ENCODE results near the gene MIER3.
"Not testable (repeated sequence)": the region's sequence is repeated elsewhere in the genome, so short reads cannot be mapped to it uniquely, and the experiment has no call there.

Gene MIER3, protein sequence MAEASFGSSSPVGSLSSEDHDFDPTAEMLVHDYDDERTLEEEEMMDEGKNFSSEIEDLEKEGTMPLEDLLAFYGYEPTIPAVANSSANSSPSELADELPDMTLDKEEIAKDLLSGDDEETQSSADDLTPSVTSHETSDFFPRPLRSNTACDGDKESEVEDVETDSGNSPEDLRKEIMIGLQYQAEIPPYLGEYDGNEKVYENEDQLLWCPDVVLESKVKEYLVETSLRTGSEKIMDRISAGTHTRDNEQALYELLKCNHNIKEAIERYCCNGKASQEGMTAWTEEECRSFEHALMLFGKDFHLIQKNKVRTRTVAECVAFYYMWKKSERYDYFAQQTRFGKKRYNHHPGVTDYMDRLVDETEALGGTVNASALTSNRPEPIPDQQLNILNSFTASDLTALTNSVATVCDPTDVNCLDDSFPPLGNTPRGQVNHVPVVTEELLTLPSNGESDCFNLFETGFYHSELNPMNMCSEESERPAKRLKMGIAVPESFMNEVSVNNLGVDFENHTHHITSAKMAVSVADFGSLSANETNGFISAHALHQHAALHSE

DNA sequence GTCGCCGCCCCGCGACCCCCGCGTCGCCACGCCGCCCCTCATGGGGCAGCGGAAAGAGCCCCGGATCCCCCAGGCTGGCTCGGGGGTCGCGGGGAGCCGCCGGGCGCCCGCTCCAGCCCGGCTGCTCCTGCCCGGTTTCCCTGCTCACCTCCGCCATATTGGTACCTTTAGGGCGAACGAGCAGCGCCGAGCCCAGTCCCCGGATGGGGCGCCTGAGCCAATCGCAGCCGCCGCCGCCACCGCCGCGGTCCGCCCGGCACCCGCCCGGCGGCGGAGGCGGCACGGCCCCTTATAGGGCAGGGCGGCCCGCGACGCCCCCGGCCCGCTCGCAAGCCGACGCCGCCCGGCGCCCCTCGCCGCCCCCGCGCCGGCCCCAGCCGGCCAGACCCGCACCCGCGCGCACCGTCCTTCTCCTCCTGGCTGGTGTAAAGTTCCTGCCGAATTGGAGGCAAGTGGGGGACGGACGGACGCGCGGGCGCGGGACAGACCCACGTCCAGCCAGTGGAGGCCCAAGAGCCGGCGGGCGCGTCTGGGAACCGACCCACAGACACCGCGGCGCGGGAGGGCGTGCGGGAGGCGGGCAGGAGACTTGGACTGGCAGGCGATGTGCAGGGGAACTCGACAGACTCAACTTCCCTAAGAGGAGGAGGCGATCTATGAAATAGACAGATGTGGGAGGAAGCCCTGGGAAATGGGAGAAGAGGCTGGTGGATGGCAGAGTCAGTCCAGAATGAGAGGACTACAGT is at the start of gene MIER3:
Gene MIER3 (minus strand): TSS at position 178 of the 746 bp plus-strand sequence. CDS start 21 bp downstream, at position 157.
- peak; percentile 80 to 94 (median 89) for DNase-seq

- DNase-seq: no peak
Measured at GRCh38 chr5:56995596-56995995, 43.7 kb upstream of the MIER3 start.

- DNase-seq: no peak
Measured at GRCh38 chr5:56993241-56993640, 41.3 kb upstream of the MIER3 start.

GRCh38 chr5:56989676-56990075 is 37.8 kb upstream of the MIER3 start:
- DNase-seq: no peak

DNA sequence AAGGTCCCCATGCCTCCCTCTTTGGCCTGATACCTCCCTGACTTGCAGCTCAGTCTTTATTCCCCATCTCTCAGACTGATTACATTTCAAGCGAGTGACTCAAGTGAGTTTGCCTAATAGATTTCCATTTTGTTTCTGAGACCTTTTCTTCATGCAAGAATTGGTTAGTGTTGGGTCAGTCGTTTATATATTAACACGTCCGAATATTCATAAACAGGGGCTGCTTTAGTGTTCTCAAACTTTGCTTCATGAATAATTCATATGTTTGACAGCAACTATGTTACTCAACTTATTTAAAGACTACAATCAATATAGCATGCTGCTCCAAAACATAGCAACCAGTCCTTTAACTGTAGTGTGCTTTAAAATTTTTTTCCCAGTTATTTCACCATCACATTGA is 36.6 kb upstream of the MIER3 start:
- DNase-seq: no peak

DNA sequence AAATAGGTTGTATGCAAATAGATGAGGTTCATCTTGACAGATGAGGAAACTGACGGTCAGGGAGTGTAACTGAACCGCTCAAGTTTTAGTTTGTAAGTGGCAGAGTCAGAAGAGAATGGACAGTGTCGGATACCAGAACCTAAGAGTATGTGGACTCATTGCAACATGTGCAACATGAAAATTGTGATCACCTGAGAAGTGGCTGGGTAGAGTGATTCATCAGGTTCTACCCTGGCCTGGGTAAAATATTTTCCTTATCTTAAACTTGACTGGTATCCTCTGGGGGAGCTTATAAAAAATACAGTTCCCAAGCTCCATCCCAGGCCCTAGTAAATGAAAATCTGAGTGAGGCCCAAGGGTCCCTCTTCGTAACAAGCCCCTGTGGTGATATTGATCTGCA is 35.2 kb upstream of the MIER3 start:
- DNase-seq: no peak

DNA sequence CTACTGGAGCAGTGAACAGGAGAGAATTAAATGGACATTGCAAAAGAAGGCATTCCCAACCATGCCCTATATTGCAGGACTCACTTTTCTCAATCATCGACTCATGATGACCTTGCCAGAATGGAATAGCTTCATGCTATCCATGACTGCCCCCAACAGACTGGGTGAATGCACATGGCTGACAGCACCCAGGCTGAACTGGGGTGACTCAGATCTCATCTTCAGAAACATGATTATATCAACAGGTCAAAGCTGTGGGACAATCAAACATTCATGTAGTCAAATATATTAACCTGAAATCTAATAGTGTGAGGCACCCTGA is 34.7 kb upstream of the MIER3 start:
- DNase-seq: no peak

DNA sequence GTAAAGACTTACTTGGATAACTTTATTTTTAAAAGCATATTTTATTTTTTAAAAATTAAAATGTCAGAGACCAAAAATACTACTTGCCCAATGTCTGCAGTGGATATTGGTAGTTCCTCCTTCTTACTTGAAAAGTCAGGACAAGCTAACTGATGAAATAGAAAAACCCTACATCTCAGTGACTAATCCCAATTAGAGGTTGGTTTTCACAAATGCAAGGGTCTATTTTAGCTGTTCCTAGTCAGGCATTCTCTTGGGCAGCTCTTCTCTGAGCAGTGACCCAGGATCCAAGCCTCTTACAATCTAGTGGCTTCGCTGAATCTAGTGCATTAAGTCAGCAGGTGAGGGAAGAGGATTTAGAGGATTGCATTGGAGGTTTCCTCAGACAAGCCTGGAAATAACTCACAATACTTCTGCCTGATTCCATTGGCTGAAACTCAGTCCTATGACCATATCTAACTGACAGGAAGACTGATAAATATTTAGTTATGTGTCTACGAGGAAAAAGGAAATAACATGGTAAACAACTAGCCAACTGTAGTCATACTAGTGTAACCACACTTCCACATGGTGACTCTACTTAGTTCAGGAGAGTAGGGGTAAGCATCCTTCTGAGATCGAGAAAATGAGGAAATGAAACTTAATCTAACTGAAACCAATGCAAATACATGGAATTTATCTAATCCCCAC is 34.2 kb upstream of the MIER3 start:
- peak; percentile 42 to 85 (median 69) for DNase-seq

DNA sequence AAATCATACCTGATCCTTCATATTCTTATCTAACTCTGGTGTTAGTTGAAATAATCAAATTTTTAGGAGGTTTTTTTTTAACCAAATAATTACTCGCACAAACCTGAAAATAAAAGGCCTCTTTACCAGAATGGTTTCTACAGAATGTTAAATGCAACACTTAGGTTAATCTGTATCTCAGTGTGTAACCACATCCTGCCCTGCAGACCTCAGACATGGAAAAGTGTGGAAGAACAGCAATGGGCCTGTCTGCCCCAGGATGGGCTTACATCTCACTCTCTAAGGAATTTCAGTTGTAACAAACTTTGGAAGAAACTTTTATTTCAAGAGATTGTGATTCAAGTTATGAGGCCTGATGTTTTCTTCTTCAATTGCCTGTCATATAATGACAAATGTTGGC is 32.5 kb upstream of the MIER3 start:
- no peak for DNase-seq

DNA sequence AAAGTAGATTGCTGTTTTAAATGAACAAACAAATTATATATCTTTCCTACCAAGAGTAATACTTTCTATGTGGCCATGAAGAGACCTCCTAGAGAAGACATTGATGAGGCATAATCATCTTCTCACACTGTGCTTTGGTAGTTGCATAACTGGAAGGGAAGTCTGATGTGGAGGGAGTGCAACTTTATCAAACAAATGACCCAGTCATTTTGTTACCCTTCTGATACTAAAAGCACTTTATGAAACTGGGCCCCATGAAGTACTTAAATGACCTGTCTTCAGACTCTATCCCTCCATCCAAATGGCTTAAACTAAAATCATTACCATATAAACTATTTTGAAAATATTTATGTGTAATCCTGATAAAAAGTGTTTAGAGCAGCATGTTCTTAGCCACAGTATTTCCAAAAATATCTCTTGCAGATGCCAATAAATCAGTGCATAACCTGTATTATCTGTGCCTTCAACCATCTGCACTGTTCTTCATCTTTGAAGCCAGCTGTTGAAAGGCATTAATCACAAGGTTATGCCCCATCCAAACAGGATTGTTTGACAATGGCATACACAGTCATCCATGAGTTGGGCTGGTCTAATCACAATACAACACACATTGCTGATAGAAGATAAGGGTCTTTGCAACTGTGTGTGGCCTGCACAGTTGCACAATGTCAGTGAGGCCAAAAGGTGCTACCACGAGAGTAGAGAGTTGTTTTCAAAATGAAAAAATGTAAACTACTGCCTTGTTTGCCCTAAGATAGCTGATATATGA is 31.9 kb upstream of the MIER3 start:
- DNase-seq: no peak

- no peak for DNase-seq
Measured at GRCh38 chr5:56981548-56982315, 29.8 kb upstream of the MIER3 start.

DNA sequence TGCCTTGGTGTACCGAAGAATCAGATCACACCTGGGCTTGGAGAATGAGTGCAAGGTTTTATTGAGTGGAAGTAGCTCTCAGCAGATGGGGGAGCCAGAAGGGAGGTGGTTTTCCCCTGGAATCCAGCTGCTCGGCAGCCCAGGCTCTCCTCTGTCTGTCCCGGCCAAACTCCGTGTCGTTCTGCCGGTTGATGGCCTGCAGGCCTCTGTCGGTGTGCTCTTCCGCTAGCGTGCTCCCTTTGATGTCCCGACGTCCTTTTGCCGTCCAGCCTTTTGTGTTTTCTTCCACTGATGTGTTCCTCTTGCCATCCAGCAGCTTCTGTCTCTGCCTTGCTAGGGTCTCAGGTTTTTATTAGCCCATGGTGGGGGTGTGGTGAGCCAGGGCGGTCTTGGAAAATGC is 28.0 kb upstream of the MIER3 start:
- DNase-seq: no peak

DNA sequence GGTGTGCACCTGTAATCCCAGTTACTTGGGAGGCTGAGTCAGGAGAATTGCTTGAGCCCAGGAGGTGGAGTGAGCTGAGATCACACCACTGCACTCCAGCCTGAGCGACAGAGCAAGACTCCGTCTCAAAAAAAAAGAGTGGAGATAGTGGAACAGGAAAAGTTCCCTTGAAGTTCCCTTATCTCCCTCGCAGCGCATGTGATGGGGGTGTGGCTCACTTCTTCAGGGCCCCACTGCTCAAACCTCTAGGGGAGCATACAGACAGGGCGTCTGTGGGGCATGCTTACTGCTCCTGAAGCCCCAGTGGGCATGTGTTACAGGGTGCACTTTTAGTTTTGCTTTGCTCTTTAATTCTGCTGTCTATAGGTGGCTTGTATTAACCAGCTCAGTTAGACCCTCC is 27.6 kb upstream of the MIER3 start:
- DNase-seq: not testable (repeated sequence)

DNA sequence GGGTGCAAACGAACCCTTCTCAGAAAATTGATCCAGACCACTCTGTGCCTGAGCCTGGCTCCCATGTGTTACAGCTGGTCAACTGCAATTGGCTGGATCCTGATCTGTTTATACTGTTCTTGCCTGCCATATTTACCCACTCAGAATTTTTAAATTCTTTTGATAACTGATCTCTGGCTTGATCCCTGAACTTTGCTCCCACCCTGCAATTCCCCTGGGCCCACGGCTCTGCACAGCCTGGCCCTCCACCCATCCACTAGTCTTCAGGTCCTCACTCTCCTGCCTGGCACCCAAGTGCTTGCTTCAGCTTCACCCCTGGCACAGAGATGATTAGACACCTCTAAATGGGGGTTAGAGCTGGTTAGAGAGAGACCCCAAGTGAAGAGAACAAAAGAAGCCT is 25.9 kb upstream of the MIER3 start:
- DNase-seq: no peak

DNA sequence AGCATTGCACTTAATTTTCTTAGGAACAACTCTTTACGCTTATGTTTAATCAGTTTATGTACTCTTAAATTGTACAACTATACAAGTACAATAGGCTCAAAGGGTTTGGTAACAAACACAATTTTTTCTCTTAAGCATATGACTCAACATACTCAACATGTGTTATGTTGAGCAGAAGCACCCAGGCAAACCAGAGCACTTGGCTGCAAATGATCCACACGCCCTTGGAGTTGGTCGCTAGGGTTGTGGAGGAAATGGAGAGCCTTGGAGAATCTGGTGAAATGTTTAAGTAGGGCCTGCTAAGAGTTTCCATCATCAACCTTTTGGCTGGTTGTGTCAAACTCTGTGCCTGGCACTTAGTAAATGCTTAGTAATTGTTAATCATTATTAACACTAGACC is 25.1 kb upstream of the MIER3 start:
- no peak for DNase-seq

DNA sequence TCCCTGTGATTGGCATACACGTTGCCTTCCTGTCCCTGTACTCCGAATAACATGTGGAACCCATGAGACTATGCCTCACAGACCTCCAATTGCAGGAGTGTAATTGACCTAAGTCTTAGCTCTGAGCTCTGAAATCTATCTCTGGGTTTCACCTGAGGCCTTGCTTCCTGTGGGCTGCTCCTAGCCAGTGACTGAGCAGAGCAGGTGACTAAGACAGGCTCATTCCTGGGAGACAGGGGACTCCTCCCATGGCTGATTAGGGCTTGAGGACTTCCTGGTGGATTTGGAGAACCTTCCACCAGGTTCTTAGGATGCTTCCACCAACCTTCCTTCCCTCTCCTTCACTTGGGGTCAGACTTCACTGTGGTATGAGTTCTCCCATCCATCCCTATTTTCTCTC is 22.3 kb upstream of the MIER3 start:
- DNase-seq: no peak

DNA sequence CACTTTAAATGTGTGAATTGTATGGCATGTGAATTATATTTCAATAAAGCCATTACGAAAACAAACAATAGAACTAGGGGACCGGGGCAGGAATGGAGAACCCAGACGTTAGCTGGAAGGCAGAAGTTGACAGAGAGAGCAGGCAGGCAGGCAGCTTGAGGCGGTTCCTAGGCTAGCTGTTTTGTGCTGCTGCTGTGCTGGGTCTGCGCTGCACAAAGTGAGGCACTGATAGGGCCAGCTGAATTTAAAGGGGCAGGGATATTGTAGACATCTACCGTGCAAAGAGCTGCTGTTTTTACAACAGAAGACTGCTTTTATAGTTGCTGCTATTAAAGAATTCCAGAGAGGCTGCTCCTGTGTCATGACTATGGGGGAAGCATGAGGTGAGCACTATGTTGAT is 21.6 kb upstream of the MIER3 start:
- no peak for DNase-seq

DNA sequence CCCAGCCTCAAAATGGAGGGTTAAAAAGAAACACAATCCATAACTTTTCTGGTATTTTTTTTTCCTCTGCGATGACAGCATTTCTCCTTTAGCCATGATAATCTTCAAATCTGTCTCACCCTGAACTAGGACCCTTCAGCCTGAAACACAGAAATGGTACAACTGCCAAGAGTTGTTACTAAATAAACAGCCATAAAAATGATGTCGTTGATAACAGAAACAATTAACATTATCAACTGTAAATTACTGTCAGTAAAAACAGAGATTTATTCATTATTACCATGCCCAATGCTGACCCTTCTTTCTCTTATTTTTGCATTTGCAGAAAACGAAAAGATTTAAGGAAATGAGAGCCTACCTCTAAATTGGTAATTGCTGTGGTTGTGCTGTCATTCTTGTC is 19.4 kb upstream of the MIER3 start:
- no peak for DNase-seq

DNA sequence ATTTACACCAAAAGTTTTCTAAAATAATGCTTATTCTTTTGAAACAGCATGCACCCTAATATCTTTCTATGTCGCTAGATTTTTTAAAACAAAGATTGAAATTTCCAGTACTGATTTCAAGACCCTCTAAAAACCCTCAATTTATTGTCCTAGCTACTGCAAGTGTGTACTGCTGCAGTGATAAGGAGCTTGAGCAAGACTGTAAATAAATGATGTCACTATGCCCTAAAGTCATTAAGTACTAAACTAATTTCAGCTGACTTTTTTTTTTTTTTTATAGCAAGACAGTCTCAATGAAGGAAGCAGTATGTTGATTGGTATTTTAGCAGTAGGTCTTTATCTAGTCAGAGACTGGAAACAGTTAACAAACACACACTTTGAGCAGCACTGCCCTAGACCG is 12.2 kb upstream of the MIER3 start:
- no peak for DNase-seq

DNA sequence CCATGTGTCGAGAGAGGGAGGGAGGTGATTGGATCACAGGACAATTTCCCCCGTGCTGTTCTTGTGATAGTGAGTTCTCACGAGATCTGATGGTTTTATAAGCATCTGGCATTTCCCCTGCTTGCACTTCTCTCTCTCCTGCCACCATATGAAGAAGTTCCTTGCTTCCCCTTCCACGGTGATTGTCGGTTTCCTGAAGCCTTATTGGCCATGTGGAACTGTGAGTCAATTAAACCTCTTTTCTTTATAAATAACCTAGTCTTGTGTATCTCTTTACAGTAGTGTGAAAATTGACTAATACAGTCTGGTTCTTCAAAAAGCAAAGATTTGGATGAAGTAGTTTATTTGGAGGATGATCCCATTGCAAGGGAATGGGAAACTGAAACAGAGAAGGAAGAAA is 11.3 kb upstream of the MIER3 start:
- peak; percentile 51 to 72 (median 71) for DNase-seq

DNA sequence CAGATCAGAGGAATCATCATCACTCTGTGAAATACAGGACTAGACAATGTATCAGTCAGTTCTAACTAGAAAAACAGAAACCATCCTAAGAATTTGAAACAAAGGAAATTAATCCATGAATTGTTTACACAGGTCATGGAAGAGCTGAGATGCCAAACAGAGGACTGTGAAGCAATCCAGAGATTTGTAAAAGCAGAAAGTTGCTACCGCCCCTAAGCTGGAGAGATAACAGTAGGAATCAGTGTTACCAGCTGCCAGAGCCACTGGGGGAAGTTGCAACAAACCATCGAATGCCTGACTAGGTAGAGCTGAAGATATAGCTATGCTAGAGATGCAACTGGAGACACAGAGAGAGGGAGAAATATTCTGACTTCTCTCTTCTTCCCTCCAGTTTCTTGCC is 10.4 kb upstream of the MIER3 start:
- no peak for DNase-seq

DNA sequence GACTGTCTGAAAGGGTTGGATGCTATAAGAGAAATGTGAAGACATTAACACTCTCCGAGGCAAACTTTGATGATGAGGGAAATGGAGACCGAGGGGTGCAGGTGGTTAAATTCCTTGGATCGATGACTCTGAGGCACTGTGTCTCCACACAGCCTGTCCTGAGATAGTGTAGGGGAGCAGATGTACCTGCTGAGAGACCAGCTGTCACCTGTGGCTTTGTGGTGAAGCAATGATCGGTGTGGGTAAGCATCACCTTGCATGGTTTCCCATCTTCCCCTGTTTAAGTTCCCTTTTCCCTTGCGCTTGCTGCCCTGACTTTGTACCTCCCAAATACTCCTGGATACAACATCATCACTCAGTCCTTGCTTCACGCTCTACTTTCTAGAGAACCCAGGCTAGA is 9.8 kb upstream of the MIER3 start:
- no peak for DNase-seq
